IMR-90 (cell line): ENCODE results near the gene ACADSB. TPM values are rescaled to one million over a fixed set of nuclear protein-coding genes. Genes with fewer than 3 reads are reported as not detected.
A peak's percentile ranks its signal among the peaks of the same experiment; 100 is the strongest.

ENCODE experiments used
- ATAC-seq: fragments of 200-7000 bp; cut with Tn5 transposase; 2 replicates; pipeline ENCODE4 v1.9.1; 2020; ENCODE audit warnings: low read depth, mild to moderate bottlenecking, moderate library complexity
- BruUV-seq: library from RNA; stranded (reverse); fragments of 400-500 nt; replicated peaks from 2 replicates; lab custom pipeline; 2021; lab: Mats Ljungman, UMichigan
- CTCF ChIA-PET: fragments of 300-600 bp; formaldehyde crosslinking; extraction: SDS; loops from one replicate; lab custom pipeline; 2021; ENCODE audit warnings: antibody characterized with exemption; lab: Yijun Ruan, JAX
- POLR2A ChIA-PET: fragments of 300-600 bp; sonication (Branson Sonifier 250); formaldehyde crosslinking; loops from one replicate; lab custom pipeline; 2022; ENCODE audit warnings: antibody characterized with exemption; ENCODE audit not compliant: unreplicated experiment; lab: Charles Lee
- DNase-seq: peaks from one replicate; pipeline ENCODE4 v3.0.0; 2013
- H2AFZ ChIP-seq: replicated peaks from 2 replicates; pipeline ENCODE3; 2013; ENCODE audit warnings: low read length, mild to moderate bottlenecking; ENCODE audit not compliant: poor library complexity
- H2AK5ac ChIP-seq: 2 replicates; pipeline ENCODE4 v1.6.1; 2013; ENCODE audit warnings: low read depth, low read length, inconsistent platforms
- H2AK9ac ChIP-seq: replicated peaks from 2 replicates; pipeline ENCODE3; 2013; ENCODE audit warnings: mild to moderate bottlenecking, low read depth, low read length, moderate library complexity; ENCODE audit not compliant: poor library complexity
- H2BK120ac ChIP-seq: 2 replicates; pipeline ENCODE4 v1.6.1; 2013; ENCODE audit warnings: low read depth, low read length, inconsistent platforms
- H2BK15ac ChIP-seq: 3 replicates; pipeline ENCODE4 v1.6.1; 2013; ENCODE audit warnings: low read depth, low read length, inconsistent platforms
- H2BK20ac ChIP-seq: 2 replicates; pipeline ENCODE4 v1.6.1; 2013; ENCODE audit warnings: low read depth, mild to moderate bottlenecking, inconsistent platforms, low read length, moderate library complexity
- H2BK5ac ChIP-seq: 2 replicates; pipeline ENCODE4 v1.6.1; 2013; ENCODE audit warnings: mild to moderate bottlenecking, low read depth, low read length, inconsistent platforms; ENCODE audit not compliant: poor library complexity, severe bottlenecking
- H3K14ac ChIP-seq: replicated peaks from 2 replicates; pipeline ENCODE4 v1.6.1; 2013; ENCODE audit warnings: low read depth, low read length, inconsistent platforms
- H3K18ac ChIP-seq: 2 replicates; pipeline ENCODE4 v1.6.1; 2013; ENCODE audit warnings: low read depth, low read length, control low read depth
- H3K23ac ChIP-seq: 2 replicates; pipeline ENCODE4 v1.6.1; 2013; ENCODE audit warnings: low read depth, low read length, inconsistent platforms
- H3K27ac ChIP-seq: 2 replicates; pipeline ENCODE4 v1.5.1; 2013; ENCODE audit warnings: mild to moderate bottlenecking, control low read depth, low read length; ENCODE audit not compliant: insufficient read depth
- H3K27me3 ChIP-seq: 2 replicates; pipeline ENCODE4 v1.6.1; 2013; ENCODE audit warnings: low read length; ENCODE audit not compliant: control insufficient read depth, insufficient read depth
- H3K36me3 ChIP-seq: 2 replicates; pipeline ENCODE4 v1.6.1; 2013; ENCODE audit warnings: low read length, mixed read lengths; ENCODE audit not compliant: control insufficient read depth, insufficient read depth
- H3K4ac ChIP-seq: 2 replicates; pipeline ENCODE4 v1.6.1; 2013; ENCODE audit warnings: low read depth, low read length, inconsistent platforms
- H3K4me1 ChIP-seq: 2 replicates; pipeline ENCODE4 v1.6.1; 2013; ENCODE audit warnings: low read length, mixed read lengths; ENCODE audit not compliant: control insufficient read depth, insufficient read depth
- H3K4me2 ChIP-seq: 2 replicates; pipeline ENCODE4 v1.6.1; 2013; ENCODE audit warnings: low read depth, mild to moderate bottlenecking, control low read depth, low read length, moderate library complexity
- H3K4me3 ChIP-seq: 2 replicates; pipeline ENCODE4 v1.5.1; 2013; ENCODE audit warnings: low read depth, mild to moderate bottlenecking, control low read depth, low read length, moderate library complexity; ENCODE audit not compliant: insufficient read depth
- H3K56ac ChIP-seq: 2 replicates; pipeline ENCODE4 v1.6.1; 2013; ENCODE audit warnings: low read length, inconsistent platforms; ENCODE audit not compliant: insufficient read depth; ENCODE audit errors: extremely low read depth
- H3K79me1 ChIP-seq, 2 experiments: 2 replicates each; pipeline ENCODE4 v1.6.1; 2013; ENCODE audit warnings: low read length in 2 of 2, inconsistent platforms in 1 of 2, low read depth in 1 of 2
- H3K9ac ChIP-seq: 2 replicates; pipeline ENCODE4 v1.6.1; 2013; ENCODE audit warnings: low read depth, low read length, control low read depth
- H3K9me1 ChIP-seq: 2 replicates; pipeline ENCODE4 v1.6.1; 2013; ENCODE audit warnings: low read length, inconsistent platforms; ENCODE audit not compliant: insufficient read depth
- H3K9me3 ChIP-seq: 2 replicates; pipeline ENCODE4 v1.6.1; 2013; ENCODE audit warnings: low read length; ENCODE audit not compliant: control insufficient read depth, insufficient read depth
- H4K20me1 ChIP-seq: 2 replicates; pipeline ENCODE4 v1.6.1; 2013; ENCODE audit warnings: low read length, inconsistent platforms; ENCODE audit not compliant: insufficient read depth
- H4K5ac ChIP-seq: 2 replicates; pipeline ENCODE4 v1.6.1; 2013; ENCODE audit warnings: mild to moderate bottlenecking, low read depth, low read length, control low read depth
- H4K8ac ChIP-seq, 2 experiments: 2 replicates each; pipeline ENCODE4 v1.6.1; 2013; ENCODE audit warnings: low read depth in 2 of 2, low read length in 2 of 2, control low read depth in 1 of 2, inconsistent platforms in 1 of 2
- H4K91ac ChIP-seq: 2 replicates; pipeline ENCODE4 v1.6.1; 2013; ENCODE audit warnings: low read depth, low read length, inconsistent platforms; ENCODE audit not compliant: insufficient read depth
- MAZ ChIP-seq: IDR thresholded peaks from 2 replicates; pipeline ENCODE4 v1.6.1; 2012; ENCODE audit warnings: low read depth, mild to moderate bottlenecking, low read length, improper control_type of control experiment, moderate library complexity, borderline replicate concordance
- RCOR1 ChIP-seq: IDR thresholded peaks from 2 replicates; pipeline ENCODE4 v1.6.1; 2012; ENCODE audit warnings: mild to moderate bottlenecking, low read length, improper control_type of control experiment; ENCODE audit not compliant: insufficient replicate concordance
- SMC3 ChIP-seq: fragments of 150-350 bp; IDR thresholded peaks from 2 replicates; pipeline ENCODE4 v1.6.1; 2016; ENCODE audit warnings: low read depth, mild to moderate bottlenecking, antibody characterized with exemption, low read length, moderate library complexity
- WGBS, 2 experiments: methylation state at CpG; one replicate each; pipeline versions ENCODE4 v1.1.5 to v1.1.7; 2013; ENCODE audit warnings: missing lambda C conversion rate in 2 of 2; ENCODE audit not compliant: insufficient read length in 1 of 2; ENCODE audit errors: extremely low coverage in 2 of 2; 5-methylcytosine and 5-hydroxymethylcytosine counted together
- dilution Hi-C: fragments of 300-500 bp; cut with HindIII; formaldehyde crosslinking; loops from one replicate; pipeline ENCODE4 v1.14.3; 2018; ENCODE audit warnings: low sequenced_read_pairs; ENCODE audit not compliant: unreplicated experiment
- in situ Hi-C: fragments of 300-500 bp; cut with MboI; formaldehyde crosslinking; loops from 3 replicates; pipeline ENCODE4 v1.14.3; 2019; ENCODE audit warnings: low sequenced_read_pairs, inconsistent platforms, mixed read lengths
- intact Hi-C: fragments of 100-400 bp; cut with micrococcal nuclease; formaldehyde crosslinking; loops from 2 replicates; pipeline ENCODE4 v1.10.0; 2022
- polyA plus RNA-seq, 3 experiments: library from polyadenylated mRNA; depleted of rRNA; stranded (reverse); fragments of >200 nt; gene quantifications; 2 replicates each; pipeline ENCODE4 v1.2.3, GENCODE V29; 2012; ENCODE audit warnings: low replicate concordance in 1 of 3
- total RNA-seq: library from RNA; depleted of rRNA; stranded (reverse); fragments of >200 nt; gene quantifications from 2 replicates; pipeline ENCODE4 v1.2.3, GENCODE V29; 2012
- TF ChIP-seq, protein P1 (sequence below): conservative IDR thresholded peaks from 2 replicates; pipeline ENCODE4 v1.5.1; 2012; ENCODE audit warnings: mild to moderate bottlenecking, low read depth, low read length, improper control_type of control experiment

Gene ACADSB
- total and polyA plus RNA-seq, 2 of the 4 experiments (the other 2 are of a cell fraction), result 6.2 to 10.6 TPM

DNA sequence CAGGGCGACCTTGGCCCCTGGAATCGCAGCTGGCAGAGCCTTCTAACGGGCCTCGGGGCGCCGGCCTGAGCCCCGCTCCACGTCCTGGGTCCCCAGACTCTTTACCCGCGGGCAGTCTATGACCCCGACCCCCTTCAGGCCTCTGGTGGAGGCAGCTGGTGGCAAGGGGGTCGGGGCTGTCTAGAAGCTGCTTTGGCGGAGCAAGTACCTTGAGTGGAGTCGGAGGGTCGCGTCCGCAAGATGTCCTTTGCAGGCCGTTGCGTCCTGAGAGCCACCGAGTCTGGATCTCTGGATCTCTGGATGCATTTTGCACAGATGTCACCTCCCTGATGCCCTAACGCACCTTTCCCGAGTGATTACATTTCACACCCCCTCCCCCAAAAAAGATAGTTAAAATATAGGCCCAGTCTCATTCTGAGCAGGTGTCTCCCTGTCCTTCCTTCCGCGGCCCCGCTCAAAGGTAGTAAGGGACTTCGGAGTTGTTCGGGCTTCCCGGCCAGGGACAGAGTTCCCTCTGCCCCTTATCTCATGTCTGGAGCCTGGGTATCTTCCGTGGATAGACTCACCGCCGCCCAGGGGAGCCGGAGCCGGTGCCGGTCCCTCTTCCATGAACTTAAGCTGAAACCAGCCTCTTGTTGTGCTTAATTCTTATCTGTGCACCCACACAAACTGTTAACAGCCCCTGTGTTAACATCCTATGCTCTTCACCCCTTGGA lies 457 bp downstream of the ACADSB start:
- dilution Hi-C loops, result no loop called here
- no peaks in the 10 kb centered on the region for H3K9me1 ChIP-seq

More for the DNA sequence above, 457 bp downstream of the ACADSB start:
- Histone ChIP-seq H3K14ac (peak overlapping the region; percentile 55), H3K79me1 (peaks cover 14 to 28% of the 10 kb centered on the region in 2 experiments), H4K5ac (no peak overlapping the region), H3K27me3 (no peaks in the 10 kb centered on the region), H4K20me1 (no peaks in the 10 kb centered on the region; the same call in 1 of the 2 replicates), H3K56ac (no peak overlapping the region), H4K8ac (peak overlapping the region in 1 of 2 experiments; percentile 46; a peak in 1 of 4 replicates), H2BK5ac (no peak overlapping the region), H4K91ac (no peak overlapping the region), H3K9ac (peak overlapping the region; percentile 73), H3K9me3 (no peaks in the 10 kb centered on the region), H3K4me3 (peak overlapping the region; percentile 61), H3K4me2 (peak overlapping the region; percentile 89), H2AK5ac (no peak overlapping the region), H3K4me1 (no peaks in the 10 kb centered on the region), H3K4ac (no peak overlapping the region; the same call in 1 of the 2 replicates), H2BK120ac (no peak overlapping the region), H3K23ac (peak overlapping the region; percentile 54; the same call in 1 of the 2 replicates), H2BK20ac (no peak overlapping the region), H3K18ac (no peak overlapping the region), H2AK9ac (peak overlapping the region; percentile 83), H3K36me3 (no peaks in the 10 kb centered on the region), H3K27ac (peak overlapping the region; percentile 42), H2BK15ac (no peak overlapping the region), H2AFZ (peak overlapping the region; percentile 99)
- BruUV-seq, result no TSS peak
- intact Hi-C loops (loop anchor here (2.0 kb wide), 1 partner anchor 52 kb away; no protein-coding TSS in a partner anchor), in situ Hi-C loops (no loop called here)
- no peak for TF ChIP-seq RCOR1
- TF ChIP-seq SMC3, result no peak
- TF ChIP-seq, protein P1, sequence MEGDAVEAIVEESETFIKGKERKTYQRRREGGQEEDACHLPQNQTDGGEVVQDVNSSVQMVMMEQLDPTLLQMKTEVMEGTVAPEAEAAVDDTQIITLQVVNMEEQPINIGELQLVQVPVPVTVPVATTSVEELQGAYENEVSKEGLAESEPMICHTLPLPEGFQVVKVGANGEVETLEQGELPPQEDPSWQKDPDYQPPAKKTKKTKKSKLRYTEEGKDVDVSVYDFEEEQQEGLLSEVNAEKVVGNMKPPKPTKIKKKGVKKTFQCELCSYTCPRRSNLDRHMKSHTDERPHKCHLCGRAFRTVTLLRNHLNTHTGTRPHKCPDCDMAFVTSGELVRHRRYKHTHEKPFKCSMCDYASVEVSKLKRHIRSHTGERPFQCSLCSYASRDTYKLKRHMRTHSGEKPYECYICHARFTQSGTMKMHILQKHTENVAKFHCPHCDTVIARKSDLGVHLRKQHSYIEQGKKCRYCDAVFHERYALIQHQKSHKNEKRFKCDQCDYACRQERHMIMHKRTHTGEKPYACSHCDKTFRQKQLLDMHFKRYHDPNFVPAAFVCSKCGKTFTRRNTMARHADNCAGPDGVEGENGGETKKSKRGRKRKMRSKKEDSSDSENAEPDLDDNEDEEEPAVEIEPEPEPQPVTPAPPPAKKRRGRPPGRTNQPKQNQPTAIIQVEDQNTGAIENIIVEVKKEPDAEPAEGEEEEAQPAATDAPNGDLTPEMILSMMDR, result no peak
- TF ChIP-seq MAZ, result no peak
- 4% methylated on average over 6 of the region's 34 CpGs; no CpG with 5 or more reads in 1 of the 2 experiments for WGBS, 2 experiments
- ChIA-PET POLR2A (no interaction called here), CTCF (interaction anchor here (0.7 kb wide), 1 partner anchor 70 kb away, joined by 3 read pairs; no protein-coding TSS in a partner anchor)
- no peak for DNase-seq
- peak; percentile 15 for ATAC-seq
